HepG2 (cell line): ENCODE data around the gene TMEM59. TPM values are rescaled to one million over a fixed set of nuclear protein-coding genes. Genes with fewer than 3 reads are reported as not detected.

Experiments
- AHDC1 ChIP-seq: sonication (generic); formaldehyde crosslinking; IDR thresholded peaks from 2 replicates; pipeline ENCODE4 v1.5.1; 2020; ENCODE audit warnings: mild to moderate bottlenecking, missing genetic modification reagents, borderline replicate concordance
- EHMT2 ChIP-seq: fragments of 200-600 bp; sonication (generic); IDR thresholded peaks from 2 replicates; pipeline ENCODE4 v1.7.0; 2017; ENCODE audit warnings: antibody characterized with exemption, low read depth, low read length, borderline replicate concordance
- SRSF4 ChIP-seq: fragments of 200-400 bp; formaldehyde crosslinking; IDR thresholded peaks from one replicate; pipeline ENCODE4 v1.6.1; 2018; ENCODE audit warnings: mild to moderate bottlenecking, low read depth, low read length, moderate library complexity; ENCODE audit not compliant: poor library complexity, severe bottlenecking
- ZFP37 ChIP-seq: sonication (generic); formaldehyde crosslinking; IDR thresholded peaks from 2 replicates; pipeline ENCODE4 v1.4.0; 2020; ENCODE audit warnings: missing genetic modification reagents, borderline replicate concordance
- ZNF138 ChIP-seq: sonication (generic); formaldehyde crosslinking; IDR thresholded peaks from 2 replicates; pipeline ENCODE4 v1.5.0; 2020; ENCODE audit warnings: mild to moderate bottlenecking, low read depth, missing genetic modification reagents
- ZNF33A ChIP-seq: sonication (generic); formaldehyde crosslinking; IDR thresholded peaks from 2 replicates; pipeline ENCODE4 v1.5.1; 2020; ENCODE audit warnings: missing genetic modification reagents, mild to moderate bottlenecking, moderate library complexity, borderline replicate concordance
- ZNF569 ChIP-seq: sonication (generic); formaldehyde crosslinking; IDR thresholded peaks from 2 replicates; pipeline ENCODE4 v1.5.0; 2020; ENCODE audit warnings: mild to moderate bottlenecking, missing genetic modification reagents, moderate library complexity, borderline replicate concordance
- ZNF704 ChIP-seq: sonication (generic); formaldehyde crosslinking; IDR thresholded peaks from 2 replicates; pipeline ENCODE4 v1.8.1; 2023; ENCODE audit warnings: mild to moderate bottlenecking, inconsistent platforms, moderate library complexity, missing genetic modification reagents, borderline replicate concordance
- ZNF75D ChIP-seq: sonication (generic); formaldehyde crosslinking; IDR thresholded peaks from 2 replicates; pipeline ENCODE4 v1.8.1; 2023; ENCODE audit warnings: missing genetic modification reagents, mild to moderate bottlenecking, borderline replicate concordance
- ZNF777 ChIP-seq: sonication (generic); formaldehyde crosslinking; IDR thresholded peaks from 2 replicates; pipeline ENCODE4 v1.4.0; 2020; ENCODE audit warnings: missing genetic modification reagents
- polyA plus RNA-seq, 8 experiments: library from polyadenylated mRNA; depleted of rRNA in 3 of 8; stranded (reverse) in 7 of 8; unstranded in 1 of 8; fragments of >200 nt; fragmentation: Illumina TruSeq in 4 of 8; extraction: Trizol in 4 of 8; gene quantifications; 2 replicates each; pipeline versions ENCODE4 v1.2.1 to v1.2.3, GENCODE V29; 2011 to 2016; ENCODE audit warnings: low read depth in 4 of 8, missing spikeins in 1 of 8, mixed read lengths in 1 of 8; ENCODE audit not compliant: insufficient read depth in 1 of 8
- total RNA-seq, 5 experiments: library from RNA; depleted of rRNA; stranded (reverse); fragments of >200 nt; fragmentation: Illumina TruSeq; extraction: Trizol; gene quantifications; 2 replicates each; pipeline ENCODE4 v1.2.3, GENCODE V29; 2016; ENCODE audit warnings: low read depth in 1 of 5
- TF ChIP-seq, protein P1 (sequence below): sonication (generic); formaldehyde crosslinking; IDR thresholded peaks from 2 replicates; pipeline ENCODE4 v1.5.1; 2020; ENCODE audit warnings: mild to moderate bottlenecking, missing genetic modification reagents
- TF ChIP-seq, protein P2 (sequence below): IDR thresholded peaks from 2 replicates; pipeline ENCODE4 v1.6.1; 2016; ENCODE audit warnings: low read depth, borderline replicate concordance

Gene TMEM59
- total and polyA plus RNA-seq, 2 of the 13 experiments (the other 11 are each of a cell fraction or from before 2014, with no cell fraction given) = 147 to 363 TPM

- TF ChIP-seq AHDC1 (CRISPR knock-in tag) = peak; percentile 47; the same call in 1 of the 2 replicates
- no peak for TF ChIP-seq ZNF33A (CRISPR knock-in tag)
- TF ChIP-seq, protein P1, sequence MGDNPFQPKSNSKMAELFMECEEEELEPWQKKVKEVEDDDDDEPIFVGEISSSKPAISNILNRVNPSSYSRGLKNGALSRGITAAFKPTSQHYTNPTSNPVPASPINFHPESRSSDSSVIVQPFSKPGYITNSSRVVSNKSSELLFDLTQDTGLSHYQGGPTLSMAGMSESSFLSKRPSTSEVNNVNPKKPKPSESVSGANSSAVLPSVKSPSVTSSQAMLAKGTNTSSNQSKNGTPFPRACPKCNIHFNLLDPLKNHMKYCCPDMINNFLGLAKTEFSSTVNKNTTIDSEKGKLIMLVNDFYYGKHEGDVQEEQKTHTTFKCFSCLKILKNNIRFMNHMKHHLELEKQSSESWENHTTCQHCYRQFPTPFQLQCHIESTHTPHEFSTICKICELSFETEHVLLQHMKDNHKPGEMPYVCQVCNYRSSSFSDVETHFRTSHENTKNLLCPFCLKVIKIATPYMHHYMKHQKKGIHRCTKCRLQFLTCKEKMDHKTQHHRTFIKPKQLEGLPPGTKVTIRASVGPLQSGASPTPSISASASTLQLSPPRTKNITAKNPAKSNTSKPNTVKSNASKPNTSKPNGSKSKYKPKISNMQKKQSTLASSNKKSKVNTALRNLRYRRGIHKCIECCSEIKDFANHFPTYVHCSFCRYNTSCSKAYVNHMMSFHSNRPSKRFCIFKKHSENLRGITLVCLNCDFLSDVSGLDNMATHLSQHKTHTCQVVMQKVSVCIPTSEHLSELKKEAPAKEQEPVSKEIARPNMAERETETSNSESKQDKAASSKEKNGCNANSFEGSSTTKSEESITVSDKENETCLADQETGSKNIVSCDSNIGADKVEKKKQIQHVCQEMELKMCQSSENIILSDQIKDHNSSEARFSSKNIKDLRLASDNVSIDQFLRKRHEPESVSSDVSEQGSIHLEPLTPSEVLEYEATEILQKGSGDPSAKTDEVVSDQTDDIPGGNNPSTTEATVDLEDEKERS (CRISPR knock-in tag) = no peak
- TF ChIP-seq ZNF75D (CRISPR knock-in tag) = no peak
- TF ChIP-seq, protein P2, sequence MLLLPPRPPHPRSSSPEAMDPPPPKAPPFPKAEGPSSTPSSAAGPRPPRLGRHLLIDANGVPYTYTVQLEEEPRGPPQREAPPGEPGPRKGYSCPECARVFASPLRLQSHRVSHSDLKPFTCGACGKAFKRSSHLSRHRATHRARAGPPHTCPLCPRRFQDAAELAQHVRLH (CRISPR knock-in tag) = no peak
- TF ChIP-seq ZFP37 (CRISPR knock-in tag) = no peak
- no peak for TF ChIP-seq ZNF777 (CRISPR knock-in tag)
- TF ChIP-seq SRSF4 = no peak
- no peak for TF ChIP-seq ZNF138 (CRISPR knock-in tag)
- TF ChIP-seq EHMT2 = no peak
- TF ChIP-seq ZNF704 (CRISPR knock-in tag) = 0 out of 2 replicates have a peak, but pooled peaks have one; percentile 9
- no peak for TF ChIP-seq ZNF569 (CRISPR knock-in tag)
Measured at GRCh38 chr1:54016343-54017282, 36.4 kb downstream of the TMEM59 start (continued).
